Colonic mucosa (tissue), 4 donors: Measurements from ENCODE around the gene RAB40C. TPM values are rescaled to one million over a fixed set of nuclear protein-coding genes. Genes with fewer than 3 reads are reported as not detected.
A peak's percentile ranks its signal among the peaks of the same experiment; 100 is the strongest.

Experiments used
- DNase-seq: peaks from one replicate; pipeline ENCODE4 v3.0.0-alpha.2; 2020
- H3K27ac ChIP-seq: fragments of 200-600 bp; one replicate; pipeline ENCODE4 v1.8.0; 2021
- H3K27me3 ChIP-seq: fragments of 200-600 bp; one replicate; pipeline ENCODE4 v1.8.0; 2021
- H3K36me3 ChIP-seq: fragments of 200-600 bp; one replicate; pipeline ENCODE4 v1.8.0; 2021
- H3K4me1 ChIP-seq: fragments of 200-600 bp; one replicate; pipeline ENCODE4 v1.8.0; 2021; ENCODE audit warnings: mild to moderate bottlenecking
- H3K4me3 ChIP-seq: fragments of 200-600 bp; one replicate; pipeline ENCODE4 v1.8.0; 2021
- H3K9ac ChIP-seq, 2 donors: one replicate each; pipeline ENCODE4 v1.7.0; 2013; ENCODE audit warnings: control low read depth in 2 of 2, low read depth in 2 of 2, low read length in 2 of 2
- H3K9me3 ChIP-seq: fragments of 200-600 bp; one replicate; pipeline ENCODE4 v1.8.0; 2021
- intact Hi-C: fragments of 100-400 bp; cut with DNase I; formaldehyde crosslinking; loops from one replicate; pipeline ENCODE4 v1.14.1; 2022
- total RNA-seq, 2 donors: library from RNA; stranded (reverse); fragmentation: NEBNext Ultra II Directional in 1 of 2; extraction: Animal tissue kit (Norgen Biotek cat#: 25700) in 1 of 2; gene quantifications; one replicate each; pipeline ENCODE4 v1.2.1, GENCODE V29; 2021
- TF ChIP-seq, protein P1 (sequence below): fragments of 200-600 bp; IDR thresholded peaks from one replicate; pipeline ENCODE4 v1.8.0; 2022; ENCODE audit warnings: antibody characterized with exemption, mild to moderate bottlenecking
- donor health status: healthy.
- donor health status: DM: no; HTN: no; CAD: no.
- donor health status: DM: no; HTN: no; CAD: no.

Gene RAB40C
- total RNA-seq, 2 donors from 2014 or later = 34.9 to 38.5 TPM

DNA sequence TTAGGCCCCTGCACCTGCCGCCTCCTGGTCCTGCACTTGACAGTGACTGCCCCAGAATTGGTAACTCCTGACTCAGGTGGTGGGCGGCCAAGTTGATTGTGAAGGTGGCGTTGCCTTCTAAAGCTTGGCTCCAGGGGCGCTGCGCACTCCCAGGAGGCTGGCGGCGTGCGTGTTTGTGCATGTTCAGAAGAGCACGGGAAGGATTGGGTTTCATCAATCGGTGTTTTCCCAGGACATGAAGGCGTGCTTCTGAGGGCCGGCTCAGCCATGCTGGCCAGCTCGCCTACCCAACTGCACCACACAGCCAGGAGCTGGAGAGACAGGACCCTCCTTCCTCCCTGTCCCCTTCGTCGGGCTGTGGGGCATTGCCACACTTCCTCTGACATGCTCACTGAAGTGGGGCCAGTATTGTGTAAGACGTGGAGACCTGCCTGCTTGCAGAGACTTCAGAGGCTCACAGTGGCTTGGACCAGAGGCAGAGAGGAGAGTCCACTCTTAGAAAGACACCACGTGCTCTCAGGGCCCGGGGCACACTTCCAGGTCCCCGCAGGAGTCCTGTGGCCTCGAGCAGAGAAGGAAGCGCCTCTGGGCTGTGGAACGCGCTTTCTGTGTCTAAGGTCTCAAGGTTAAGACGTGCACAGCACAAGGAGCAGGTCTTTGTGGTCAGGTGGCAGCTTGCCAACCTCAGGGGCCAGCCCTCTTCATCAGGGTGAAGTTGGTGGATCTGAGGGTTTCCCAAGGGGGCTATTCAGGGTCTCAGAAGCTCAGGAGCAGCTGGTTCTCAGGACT is 2.8 kb downstream of the RAB40C start:
- H3K36me3 ChIP-seq = no peaks in the 10 kb centered on the region
- no peaks in the 10 kb centered on the region for H3K9me3 ChIP-seq
- peaks cover 25% of the 10 kb centered on the region for H3K4me1 ChIP-seq
- peak; percentile 68 for DNase-seq
- peak overlapping the region; percentile 96 for H3K27ac ChIP-seq
- H3K9ac ChIP-seq = peak overlapping the region; percentile 0 to 69
- intact Hi-C loops = no loop called here
- H3K27me3 ChIP-seq = no peaks in the 10 kb centered on the region
- no peak overlapping the region for H3K4me3 ChIP-seq
- TF ChIP-seq, protein P1, sequence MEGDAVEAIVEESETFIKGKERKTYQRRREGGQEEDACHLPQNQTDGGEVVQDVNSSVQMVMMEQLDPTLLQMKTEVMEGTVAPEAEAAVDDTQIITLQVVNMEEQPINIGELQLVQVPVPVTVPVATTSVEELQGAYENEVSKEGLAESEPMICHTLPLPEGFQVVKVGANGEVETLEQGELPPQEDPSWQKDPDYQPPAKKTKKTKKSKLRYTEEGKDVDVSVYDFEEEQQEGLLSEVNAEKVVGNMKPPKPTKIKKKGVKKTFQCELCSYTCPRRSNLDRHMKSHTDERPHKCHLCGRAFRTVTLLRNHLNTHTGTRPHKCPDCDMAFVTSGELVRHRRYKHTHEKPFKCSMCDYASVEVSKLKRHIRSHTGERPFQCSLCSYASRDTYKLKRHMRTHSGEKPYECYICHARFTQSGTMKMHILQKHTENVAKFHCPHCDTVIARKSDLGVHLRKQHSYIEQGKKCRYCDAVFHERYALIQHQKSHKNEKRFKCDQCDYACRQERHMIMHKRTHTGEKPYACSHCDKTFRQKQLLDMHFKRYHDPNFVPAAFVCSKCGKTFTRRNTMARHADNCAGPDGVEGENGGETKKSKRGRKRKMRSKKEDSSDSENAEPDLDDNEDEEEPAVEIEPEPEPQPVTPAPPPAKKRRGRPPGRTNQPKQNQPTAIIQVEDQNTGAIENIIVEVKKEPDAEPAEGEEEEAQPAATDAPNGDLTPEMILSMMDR = no peak

DNA sequence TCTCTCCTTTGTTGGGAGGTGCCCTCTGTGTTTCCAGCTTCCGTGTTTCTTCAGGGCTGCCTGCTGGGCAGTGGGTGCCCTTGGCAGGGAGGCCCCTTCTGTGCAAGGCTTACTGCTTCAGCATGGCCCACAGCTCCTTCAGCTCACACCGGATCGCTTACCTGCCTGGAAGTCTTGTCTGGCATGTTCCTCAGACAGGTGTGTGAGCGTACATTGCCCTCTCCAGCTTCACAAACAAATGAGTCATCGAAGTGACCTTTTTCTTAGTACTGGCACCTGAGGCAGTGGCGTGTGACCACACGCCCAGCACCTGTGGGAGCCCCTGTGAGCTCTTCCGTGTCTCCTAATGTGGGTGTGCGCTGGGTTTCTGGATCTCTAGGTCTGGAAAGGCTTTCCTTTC is 3.5 kb downstream of the RAB40C start:
- Histone ChIP-seq H3K4me3 (no peak overlapping the region), H3K27me3 (no peaks in the 10 kb centered on the region), H3K9me3 (no peaks in the 10 kb centered on the region), H3K27ac (peak overlapping the region; percentile 96), H3K4me1 (peaks cover 25% of the 10 kb centered on the region), H3K36me3 (no peaks in the 10 kb centered on the region), H3K9ac (peak overlapping the region; percentile 51 to 69)
- TF ChIP-seq, protein P1 = no peak
- intact Hi-C loops = no loop called here
- peak; percentile 80 for DNase-seq

DNA sequence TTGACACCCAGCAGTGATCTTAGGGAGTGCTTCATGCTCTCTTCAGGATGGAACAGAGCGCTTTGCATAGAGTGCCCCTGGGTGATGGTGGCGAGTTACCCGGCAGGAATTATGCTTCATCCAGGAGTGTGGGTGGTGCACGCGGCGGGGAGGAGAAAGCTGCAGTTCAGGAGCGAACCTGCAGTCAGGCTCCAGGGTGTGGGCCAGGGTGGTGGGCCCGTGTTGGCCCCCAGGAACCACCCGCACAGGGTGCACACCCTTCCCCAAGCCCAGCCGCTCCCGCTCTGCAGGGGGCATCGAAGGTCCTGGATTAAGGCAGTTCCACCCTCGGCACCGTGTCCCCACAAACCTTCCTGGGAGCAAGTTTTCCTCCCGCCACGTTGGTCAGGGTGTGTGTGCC is 3.9 kb downstream of the RAB40C start:
- Histone ChIP-seq H3K9me3 (no peaks in the 10 kb centered on the region), H3K9ac (peak overlapping the region; percentile 44 to 69), H3K4me1 (peaks cover 25% of the 10 kb centered on the region), H3K27me3 (no peaks in the 10 kb centered on the region), H3K36me3 (no peaks in the 10 kb centered on the region), H3K4me3 (peak overlapping the region; percentile 9), H3K27ac (peak overlapping the region; percentile 96)
- TF ChIP-seq, protein P1 = no peak
- intact Hi-C loops = no loop called here
- DNase-seq = no peak

DNA sequence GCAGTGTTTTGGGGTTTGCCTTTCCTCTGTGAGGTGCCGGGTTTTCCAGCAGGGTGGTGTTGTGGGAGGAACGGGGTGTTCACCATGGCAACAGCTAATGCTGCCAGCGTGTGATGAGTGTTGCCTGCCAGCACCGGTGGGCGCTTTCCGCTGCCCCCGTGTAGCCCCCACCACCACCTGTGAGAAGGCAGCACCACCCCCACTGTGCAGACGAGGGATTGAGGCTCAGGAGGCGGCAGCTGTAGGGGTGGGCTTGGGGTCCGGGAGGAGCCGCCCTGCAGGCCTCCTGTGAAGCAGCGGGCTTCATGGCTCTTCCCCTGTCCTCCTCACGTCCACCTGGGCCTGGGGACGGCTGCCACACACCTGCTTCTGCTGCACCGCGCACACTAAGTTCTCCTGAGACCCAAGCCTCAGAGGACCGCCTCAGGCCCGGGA is 5.2 kb downstream of the RAB40C start:
- TF ChIP-seq, protein P1 = no peak
- Histone ChIP-seq H3K9ac (no peak overlapping the region), H3K9me3 (no peaks in the 10 kb centered on the region), H3K4me1 (peaks cover 25% of the 10 kb centered on the region), H3K4me3 (no peak overlapping the region), H3K27me3 (no peaks in the 10 kb centered on the region), H3K27ac (no peak overlapping the region), H3K36me3 (no peaks in the 10 kb centered on the region)
- DNase-seq = no peak
- intact Hi-C loops = no loop called here

DNA sequence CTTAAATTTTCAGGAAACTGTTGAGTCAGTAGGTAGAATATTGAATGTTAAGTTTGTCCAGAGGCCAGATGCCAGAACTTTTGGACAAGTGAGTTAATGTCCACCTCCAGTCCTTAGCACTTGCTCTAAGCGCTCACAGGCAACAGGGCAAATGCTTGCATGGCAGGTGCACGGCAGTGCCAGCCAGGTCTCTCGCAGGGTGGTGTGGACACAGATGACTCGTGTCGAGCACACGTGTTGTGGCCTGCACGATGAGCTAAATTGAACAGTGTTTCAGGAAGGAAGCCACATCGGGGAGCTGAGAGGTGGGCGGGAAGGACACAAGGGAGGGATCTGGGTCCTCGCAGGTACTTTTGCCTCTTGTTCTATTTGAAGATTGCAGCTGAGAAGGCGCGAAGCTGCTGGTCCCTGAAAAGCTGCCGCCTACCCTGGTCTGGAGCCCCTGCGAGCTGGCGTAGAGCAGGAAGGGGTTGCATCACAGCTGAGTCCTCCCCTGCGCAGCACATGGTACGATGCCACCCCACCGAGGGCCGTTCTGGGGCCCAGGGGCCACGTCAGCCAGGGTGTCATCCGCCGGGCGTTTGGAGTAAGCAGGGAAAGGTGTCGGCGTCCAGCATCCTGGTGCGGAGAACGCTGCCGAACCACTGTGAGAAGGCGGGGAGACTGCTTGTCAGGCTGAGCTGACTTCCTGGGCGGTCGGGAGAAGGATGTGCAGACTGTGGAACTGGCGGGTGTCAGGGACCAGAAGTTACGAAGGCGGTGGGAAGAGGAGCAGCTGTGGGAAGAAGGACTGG is 6.3 kb downstream of the RAB40C start:
- DNase-seq = no peak
- Histone ChIP-seq H3K9ac (no peak overlapping the region), H3K4me3 (no peak overlapping the region), H3K9me3 (no peaks in the 10 kb centered on the region), H3K27me3 (no peaks in the 10 kb centered on the region), H3K4me1 (peaks cover 25% of the 10 kb centered on the region), H3K27ac (no peak overlapping the region), H3K36me3 (no peaks in the 10 kb centered on the region)
- TF ChIP-seq, protein P1 = no peak
- intact Hi-C loops = no loop called here
